Loucy (cell line): ENCODE data around the gene ZIC2.

Experiments
- H2AFZ ChIP-seq: fragments of 200-600 bp; sonication (generic); 2 replicates; pipeline ENCODE4 v1.6.0; 2016; ENCODE audit warnings: antibody characterized with exemption, mild to moderate bottlenecking, low read length, moderate library complexity
- H3F3A ChIP-seq: fragments of 200-600 bp; 2 replicates; pipeline ENCODE4 v1.6.0; 2016; ENCODE audit warnings: antibody characterized with exemption, low read depth, mild to moderate bottlenecking
- H3K27me3 ChIP-seq: fragments of 200-600 bp; sonication (generic); 2 replicates; pipeline ENCODE4 v1.6.1; 2014; ENCODE audit warnings: low read length, mild to moderate bottlenecking; ENCODE audit not compliant: insufficient read depth, poor library complexity, severe bottlenecking
- H3K36me3 ChIP-seq: fragments of 200-600 bp; sonication (generic); 2 replicates; pipeline ENCODE4 v1.6.1; 2016; ENCODE audit warnings: low read length; ENCODE audit not compliant: insufficient read depth
- H3K4me1 ChIP-seq: fragments of 200-600 bp; sonication (generic); 2 replicates; pipeline ENCODE4 v1.5.1; 2014; ENCODE audit warnings: low read length, mild to moderate bottlenecking; ENCODE audit not compliant: insufficient read depth, poor library complexity, severe bottlenecking
- H3K4me2 ChIP-seq: fragments of 200-600 bp; sonication (generic); 2 replicates; pipeline ENCODE4 v1.6.0; 2014; ENCODE audit warnings: antibody characterized with exemption, low read length, low read depth, mild to moderate bottlenecking; ENCODE audit not compliant: poor library complexity, severe bottlenecking
- H3K4me3 ChIP-seq: fragments of 200-600 bp; sonication (generic); 2 replicates; pipeline ENCODE4 v1.5.1; 2014; ENCODE audit warnings: low read length, mild to moderate bottlenecking, mixed read lengths; ENCODE audit not compliant: poor library complexity, severe bottlenecking
- H3K79me2 ChIP-seq: fragments of 200-600 bp; sonication (generic); 2 replicates; pipeline ENCODE4 v1.6.1; 2014; ENCODE audit warnings: low read length; ENCODE audit not compliant: insufficient read depth
- H3K9ac ChIP-seq: fragments of 200-600 bp; sonication (generic); 2 replicates; pipeline ENCODE4 v1.6.0; 2014; ENCODE audit warnings: mild to moderate bottlenecking, low read depth, low read length, moderate library complexity; ENCODE audit not compliant: poor library complexity, severe bottlenecking
- H3K9me2 ChIP-seq: fragments of 200-600 bp; sonication (generic); replicated peaks from 2 replicates; pipeline ENCODE4 v1.6.1; 2016; ENCODE audit warnings: low read depth, low read length, mixed read lengths
- H3K9me3 ChIP-seq: fragments of 200-600 bp; sonication (generic); 2 replicates; pipeline ENCODE4 v1.6.1; 2014; ENCODE audit warnings: mild to moderate bottlenecking, antibody characterized with exemption, low read length, low read depth; ENCODE audit not compliant: insufficient read depth
- H4K20me1 ChIP-seq: fragments of 200-600 bp; sonication (generic); 2 replicates; pipeline ENCODE4 v1.6.0; 2014; ENCODE audit warnings: antibody characterized with exemption, low read length, mild to moderate bottlenecking; ENCODE audit not compliant: insufficient read depth, poor library complexity, severe bottlenecking
- CTCF ChIP-seq: fragments of 200-600 bp; sonication (generic); conservative IDR thresholded peaks from 2 replicates; pipeline ENCODE4 v1.5.1; 2014; ENCODE audit warnings: mild to moderate bottlenecking, antibody characterized with exemption, low read length
- EZH2phosphoT487 ChIP-seq: fragments of 200-600 bp; IDR thresholded peaks from 2 replicates; pipeline ENCODE4 v1.6.1; 2018; ENCODE audit warnings: antibody characterized with exemption, mild to moderate bottlenecking, moderate library complexity, borderline replicate concordance

ZIC2 gene

GRCh38 chr13:99968521-99969452 is 12.8 kb upstream of the ZIC2 start:
- no peak overlapping the region for H3K4me2 ChIP-seq
- no peak for TF ChIP-seq CTCF
- no peak for TF ChIP-seq EZH2phosphoT487
- no peaks in the 10 kb centered on the region for H3K27me3 ChIP-seq
- peaks cover 4% of the 10 kb centered on the region for H3K4me1 ChIP-seq
- H3K9ac ChIP-seq, result no peak overlapping the region
- no peaks in the 10 kb centered on the region for H3K9me3 ChIP-seq
- no peaks in the 10 kb centered on the region for H3K36me3 ChIP-seq
- H3K4me3 ChIP-seq, result no peak overlapping the region
- H3K9me2 ChIP-seq, result no peaks in the 10 kb centered on the region
- no peaks in the 10 kb centered on the region for H3F3A ChIP-seq
- no peaks in the 10 kb centered on the region for H4K20me1 ChIP-seq
- no peak overlapping the region for H2AFZ ChIP-seq
- no peaks in the 10 kb centered on the region for H3K79me2 ChIP-seq

- Histone ChIP-seq H3K9me3 (no peaks in the 10 kb centered on the region), H3K9ac (no peak overlapping the region), H2AFZ (no peak overlapping the region), H3K27me3 (no peaks in the 10 kb centered on the region), H3F3A (no peaks in the 10 kb centered on the region), H3K4me2 (no peak overlapping the region), H3K9me2 (no peaks in the 10 kb centered on the region), H3K4me3 (no peak overlapping the region), H3K79me2 (no peaks in the 10 kb centered on the region), H3K4me1 (peaks cover 4% of the 10 kb centered on the region), H4K20me1 (no peaks in the 10 kb centered on the region), H3K36me3 (no peaks in the 10 kb centered on the region)
- TF ChIP-seq EZH2phosphoT487, result no peak
These were observed 12.1 kb upstream of the ZIC2 start for GRCh38 chr13:99969453-99969918.

GRCh38 chr13:99969919-99970650 is 11.5 kb upstream of the ZIC2 start:
- Histone ChIP-seq H3K79me2 (no peaks in the 10 kb centered on the region), H2AFZ (no peak overlapping the region), H3K4me3 (no peak overlapping the region), H3K9me2 (no peaks in the 10 kb centered on the region), H3K27me3 (no peaks in the 10 kb centered on the region), H3F3A (no peaks in the 10 kb centered on the region), H3K4me2 (no peak overlapping the region), H3K36me3 (no peaks in the 10 kb centered on the region), H3K4me1 (peaks cover 4% of the 10 kb centered on the region), H3K9ac (no peak overlapping the region), H4K20me1 (no peaks in the 10 kb centered on the region), H3K9me3 (no peaks in the 10 kb centered on the region)
- no peak for TF ChIP-seq EZH2phosphoT487
- TF ChIP-seq CTCF, result no peak
